ENCODE measurements around the gene SURF4.
A peak's percentile ranks its signal among the peaks of the same experiment; 100 is the strongest.

Gene SURF4

GRCh38 chr9:133372144-133372543 is 3.7 kb downstream of the SURF4 start:
- no peak for DNase-seq

- no peak for DNase-seq
These were observed 4.6 kb downstream of the SURF4 start for GRCh38 chr9:133371261-133371711.

GRCh38 chr9:133370685-133371084 is 5.2 kb downstream of the SURF4 start:
- DNase-seq: no peak

GRCh38 chr9:133369933-133370332 is 5.9 kb downstream of the SURF4 start:
- DNase-seq: no peak

DNA sequence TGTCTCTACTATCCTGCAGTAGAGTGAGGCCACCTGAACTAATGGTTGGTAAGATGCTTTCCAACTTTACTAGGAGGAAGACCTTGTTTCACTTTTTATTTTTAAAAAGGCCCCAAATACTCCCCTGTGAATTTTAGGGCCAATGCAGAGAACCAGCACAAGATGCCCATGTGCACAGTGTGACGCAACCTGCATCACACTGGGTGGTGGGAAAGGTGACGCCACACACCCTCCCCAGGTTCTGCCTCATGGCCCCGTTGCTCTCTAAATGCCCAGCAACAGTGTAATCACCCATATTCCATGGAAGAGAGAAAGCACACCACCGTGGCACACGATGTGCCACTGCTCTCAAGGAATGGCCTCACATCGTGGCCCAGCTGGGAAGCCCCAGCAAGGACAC is 6.4 kb downstream of the SURF4 start:
- no peak for DNase-seq

GRCh38 chr9:133368249-133368881 is 7.5 kb downstream of the SURF4 start:
- DNase-seq: peak in 1 of 14 donors; percentile 53

- DNase-seq: no peak
These were observed 8.1 kb downstream of the SURF4 start for GRCh38 chr9:133367778-133368177.

GRCh38 chr9:133367221-133367620 is 8.6 kb downstream of the SURF4 start:
- no peak for DNase-seq

DNA sequence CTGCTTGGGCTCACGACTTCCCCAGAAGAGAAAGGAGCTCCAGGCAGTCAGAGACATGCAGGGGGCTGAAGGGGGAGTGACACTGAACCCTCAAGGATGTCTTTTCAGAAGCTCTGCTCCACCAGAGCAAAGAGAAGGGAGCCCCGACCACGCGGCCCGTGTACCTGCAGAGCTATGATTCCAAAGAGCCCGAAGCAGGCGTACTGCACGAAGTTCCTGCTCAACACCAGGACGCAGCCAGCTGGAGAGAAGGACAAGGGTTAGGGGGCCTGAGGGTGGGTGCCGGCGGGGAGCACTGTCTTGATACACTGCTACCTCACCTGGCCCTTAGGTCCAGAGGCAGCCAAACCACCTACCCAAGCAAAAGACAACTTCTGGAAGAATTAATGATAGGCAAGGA is 9.4 kb downstream of the SURF4 start:
- DNase-seq: no peak

DNA sequence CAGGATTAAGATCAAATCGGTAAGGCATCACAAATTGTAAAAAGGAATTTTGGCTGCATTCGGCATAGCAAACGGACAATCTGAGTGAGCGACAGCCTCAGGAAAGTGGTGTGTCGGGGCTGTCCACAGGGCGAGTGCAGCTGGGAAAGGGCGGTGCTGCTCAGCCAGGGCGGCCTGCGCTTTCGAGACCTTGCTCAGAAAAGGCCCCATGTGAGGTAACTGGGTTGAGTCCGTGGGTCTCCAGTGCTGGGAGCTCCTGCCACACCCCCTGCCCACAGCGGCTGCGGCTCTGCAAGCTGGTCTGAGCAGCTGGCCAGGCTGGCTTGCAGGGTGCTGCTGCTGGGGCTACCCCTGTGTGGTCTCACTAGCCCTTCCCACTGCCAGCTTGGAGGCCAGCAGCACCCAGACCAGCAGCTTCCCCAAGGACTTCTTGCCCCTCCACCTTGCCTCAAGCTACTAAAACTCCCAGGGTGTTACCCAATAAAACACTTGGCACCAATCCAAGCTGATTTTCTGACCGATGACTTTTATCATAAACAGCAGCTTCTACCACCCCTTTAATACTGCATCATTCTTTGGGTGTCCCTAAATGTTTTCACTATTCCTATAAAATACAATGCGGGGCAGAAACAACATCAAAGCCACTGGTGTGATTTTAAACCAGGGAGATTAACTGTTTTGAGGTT is 13.4 kb downstream of the SURF4 start:
- no peak for DNase-seq

GRCh38 chr9:133361507-133362092 is 14.3 kb downstream of the SURF4 start:
- no peak for DNase-seq

DNA sequence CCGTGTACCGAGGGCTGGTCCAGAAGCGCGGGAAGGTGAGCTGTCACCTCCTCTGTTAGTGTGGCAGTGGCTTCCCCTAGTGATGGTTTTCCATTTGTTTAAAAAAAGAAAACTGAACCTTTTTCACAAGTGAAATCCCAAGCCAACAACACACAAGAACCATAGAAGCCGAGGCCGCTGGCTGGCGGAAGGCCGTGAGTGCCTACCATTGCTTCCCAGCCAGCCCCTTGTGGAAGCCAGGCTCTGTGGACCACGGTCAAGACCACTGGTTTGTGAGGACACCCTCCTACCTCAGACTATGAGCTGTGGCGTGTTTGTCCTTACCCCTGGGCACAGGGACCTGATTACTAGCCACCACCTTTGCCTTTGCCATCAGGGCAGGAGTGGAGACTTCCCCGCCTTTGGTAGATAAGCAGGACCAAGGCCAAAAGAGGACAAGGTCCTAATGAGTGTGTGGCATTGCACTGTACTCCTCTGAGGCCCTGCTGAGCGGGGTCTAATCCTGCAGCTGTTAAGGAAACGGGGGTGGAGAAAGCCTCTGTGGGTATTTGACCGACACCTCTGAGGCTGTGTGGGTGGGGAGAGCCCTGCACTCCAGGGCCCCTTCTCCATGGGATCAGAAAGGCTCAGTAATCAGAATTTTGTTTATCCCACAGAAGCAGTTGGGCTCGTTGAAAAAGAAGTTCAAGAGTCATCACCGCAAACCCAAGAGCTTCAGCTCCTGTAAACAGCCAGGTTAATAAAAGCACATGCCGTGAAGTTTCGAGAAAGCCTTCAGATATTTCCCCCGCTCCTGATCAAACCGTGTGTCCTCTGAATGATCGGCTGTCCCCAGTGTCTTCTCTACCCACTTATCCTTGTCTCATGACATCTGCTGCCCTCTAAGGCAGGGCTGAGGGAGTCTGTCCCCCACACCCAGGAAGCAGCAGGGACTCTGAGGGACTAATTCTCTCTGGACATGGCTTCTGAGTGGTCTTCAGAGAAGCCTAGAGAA is 15.2 kb downstream of the SURF4 start:
- DNase-seq: no peak

DNA sequence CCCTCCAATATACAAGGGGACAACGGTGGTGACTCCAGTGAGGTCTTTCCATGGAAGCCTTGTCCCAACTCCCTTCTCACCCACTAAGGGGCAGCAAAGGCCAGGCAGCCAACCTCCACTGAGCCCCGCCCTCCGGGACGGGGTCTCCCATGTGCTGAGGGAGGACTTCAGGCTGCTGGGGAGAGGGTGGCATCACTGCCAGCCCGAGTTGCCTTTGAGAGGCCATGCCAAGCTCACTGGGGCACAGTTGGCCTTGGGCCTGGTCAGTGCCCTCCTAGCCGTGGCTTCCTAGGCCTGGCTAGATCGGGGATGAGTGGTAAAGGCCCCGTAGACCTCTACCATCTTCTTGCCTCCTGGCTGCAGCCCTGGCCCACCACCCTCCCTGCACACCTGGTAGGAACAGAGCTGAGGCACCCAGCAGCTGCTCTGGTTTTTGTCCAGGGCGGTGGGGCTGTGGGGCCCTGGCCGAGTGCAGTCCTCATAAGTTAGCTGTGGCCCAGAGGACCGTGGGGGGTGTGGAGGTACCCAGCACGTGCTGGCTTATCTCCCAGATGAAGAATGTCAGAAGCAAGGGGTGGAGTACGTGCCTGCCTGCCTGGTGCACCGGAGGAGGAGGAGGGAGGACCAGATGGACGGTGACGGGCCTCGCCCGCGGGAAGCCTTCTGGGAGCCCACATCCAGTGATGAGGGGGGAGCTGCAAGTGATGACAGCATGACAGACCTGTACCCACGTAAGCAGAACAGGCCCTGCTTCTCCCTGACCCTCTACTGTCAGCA is 16.3 kb downstream of the SURF4 start:
- peak in 1 of 14 donors; percentile 61 for DNase-seq

DNA sequence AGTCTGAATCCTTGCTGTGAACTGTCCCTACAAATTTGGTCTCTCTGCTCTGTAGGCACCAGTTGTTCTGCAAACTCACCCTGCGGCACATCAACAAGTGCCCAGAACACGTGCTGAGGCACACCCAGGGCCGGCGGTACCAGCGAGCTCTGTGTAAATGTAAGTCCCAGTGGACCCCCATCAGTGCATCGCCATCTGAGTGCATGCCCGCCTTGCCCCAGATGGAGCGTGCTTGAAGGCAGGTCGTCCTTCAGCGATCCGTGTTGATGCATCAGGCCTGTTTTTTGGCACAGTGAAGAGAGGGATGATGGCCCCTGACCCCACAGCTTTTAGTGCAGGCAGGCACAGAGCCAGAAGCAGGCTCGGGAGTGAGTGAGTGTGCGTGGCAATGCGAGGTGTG is 18.2 kb downstream of the SURF4 start:
- no peak for DNase-seq

- DNase-seq: peak in 13 of 14 donors; percentile 35 to 87 (median 65)
These were observed 19.3 kb downstream of the SURF4 start, which contains the start of the genes SURF1 and SURF2 for GRCh38 chr9:133356391-133357091. TSS of gene SURF1 (minus strand) at chr9:133356487. CDS start at chr9:133356453, 34 bp downstream. TSS of gene SURF2 (plus strand) at chr9:133356550. CDS start at chr9:133356593, 43 bp downstream.

DNA sequence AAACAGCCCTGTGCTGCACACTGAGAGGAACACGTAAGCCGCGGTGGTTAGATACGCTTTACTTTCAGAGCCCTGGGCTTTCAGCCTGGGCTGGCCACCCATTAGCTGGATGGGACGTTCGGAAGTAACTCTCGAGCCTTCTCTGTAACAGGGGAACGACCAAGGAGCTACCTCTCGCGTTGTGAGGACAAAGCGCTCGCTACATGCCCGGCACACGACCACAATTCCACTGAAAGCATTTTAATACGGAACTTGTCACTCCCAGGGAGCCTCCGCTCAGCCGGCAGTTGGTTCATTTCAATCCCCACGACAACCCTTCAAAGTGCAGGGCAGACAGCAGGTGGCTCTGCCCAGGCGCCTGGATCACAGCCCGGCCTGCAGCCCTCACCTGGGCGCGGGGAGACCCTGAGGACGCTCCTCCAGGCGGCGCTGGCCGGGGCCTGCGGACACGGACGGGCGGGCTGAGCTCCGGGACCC is 19.9 kb downstream of the SURF4 start:
- DNase-seq: peak in 1 of 14 donors; percentile 64

- no peak for DNase-seq
These were observed 21.1 kb downstream of the SURF4 start for GRCh38 chr9:133354766-133355165.

- no peak for DNase-seq
These were observed 22.3 kb downstream of the SURF4 start for GRCh38 chr9:133353548-133353947.

- DNase-seq: no peak
These were observed 23.1 kb downstream of the SURF4 start for GRCh38 chr9:133352635-133353340.

Data from C1 segment of cervical spinal cord (tissue), 14 donors.